K562 (cell line): ENCODE results near the gene HLA-DOA. TPM values are rescaled to one million over a fixed set of nuclear protein-coding genes. Genes with fewer than 3 reads are reported as not detected.

Experiments
- ADNP ChIP-seq: fragments of 200-800 bp; sonication (Bioruptor generic); IDR thresholded peaks from 2 replicates; pipeline ENCODE4 v1.6.1; 2016; ENCODE audit warnings: missing genetic modification characterization, missing compliant biosample characterization
- CBX1 ChIP-seq: sonication (generic); IDR thresholded peaks from 2 replicates; pipeline ENCODE4 v1.6.1; 2016; ENCODE audit warnings: antibody characterized with exemption, low read depth, mild to moderate bottlenecking
- CCNT2 ChIP-seq: IDR thresholded peaks from 2 replicates; pipeline ENCODE4 v1.6.1; 2011; ENCODE audit warnings: borderline replicate concordance, low read depth, mild to moderate bottlenecking, moderate library complexity, mixed read lengths, low read length; ENCODE audit not compliant: insufficient read length; ENCODE audit errors: extremely low read depth
- CEBPB ChIP-seq: fragments of 450-650 bp; IDR thresholded peaks from 2 replicates; pipeline ENCODE4 v1.6.1; 2016; ENCODE audit warnings: missing genetic modification characterization, missing compliant biosample characterization
- CTBP1 ChIP-seq: fragments of 450-650 bp; IDR thresholded peaks from 2 replicates; pipeline ENCODE4 v1.6.1; 2016; ENCODE audit warnings: borderline replicate concordance
- EWSR1 ChIP-seq: fragments of 450-650 bp; IDR thresholded peaks from 2 replicates; pipeline ENCODE4 v1.6.1; 2018; ENCODE audit warnings: borderline replicate concordance, mild to moderate bottlenecking, low read depth, moderate library complexity; ENCODE audit not compliant: partially characterized antibody
- HLTF ChIP-seq: fragments of 450-650 bp; IDR thresholded peaks from 2 replicates; pipeline ENCODE4 v1.6.1; 2016
- ILK ChIP-seq: fragments of 450-650 bp; IDR thresholded peaks from 2 replicates; pipeline ENCODE4 v1.6.1; 2016; ENCODE audit warnings: missing genetic modification characterization, low read depth, mild to moderate bottlenecking, missing compliant biosample characterization, moderate library complexity, borderline replicate concordance
- PHB ChIP-seq: fragments of 250-450 bp; sonication (Bioruptor Pico); IDR thresholded peaks from 2 replicates; pipeline ENCODE4 v1.5.0; 2021
- PRMT5 ChIP-seq: sonication (generic); formaldehyde crosslinking; IDR thresholded peaks from 2 replicates; pipeline ENCODE4 v1.5.0; 2020; ENCODE audit warnings: missing genetic modification reagents
- SMARCA5 ChIP-seq: fragments of 450-650 bp; IDR thresholded peaks from 2 replicates; pipeline ENCODE4 v1.6.1; 2016
- TARDBP ChIP-seq: fragments of 450-650 bp; IDR thresholded peaks from 2 replicates; pipeline ENCODE4 v1.6.1; 2016
- XRCC3 ChIP-seq: fragments of 450-650 bp; IDR thresholded peaks from 2 replicates; pipeline ENCODE4 v1.6.1; 2017; ENCODE audit warnings: mild to moderate bottlenecking, moderate library complexity
- ZNF316 ChIP-seq: fragments of 450-650 bp; IDR thresholded peaks from 2 replicates; pipeline ENCODE4 v1.6.1; 2016
- ZNF354B ChIP-seq: fragments of 250-450 bp; sonication (Bioruptor Pico); IDR thresholded peaks from 2 replicates; pipeline ENCODE4 v1.4.0; 2020
- ZNF561 ChIP-seq: fragments of 450-650 bp; formaldehyde crosslinking; conservative IDR thresholded peaks from 2 replicates; pipeline ENCODE4 v1.4.0; 2020; ENCODE audit warnings: mild to moderate bottlenecking, moderate library complexity
- ZNF695 ChIP-seq: fragments of 450-650 bp; formaldehyde crosslinking; IDR thresholded peaks from 2 replicates; pipeline ENCODE4 v1.4.0; 2020; ENCODE audit warnings: mild to moderate bottlenecking, moderate library complexity
- ZNF77 ChIP-seq: fragments of 250-450 bp; sonication (Bioruptor Pico); IDR thresholded peaks from 2 replicates; pipeline ENCODE4 v1.5.0; 2020
- polyA plus RNA-seq, 8 experiments: library from polyadenylated mRNA; depleted of rRNA in 4 of 8; stranded (reverse) in 5 of 8; unstranded in 3 of 8; fragments of >200 nt; fragmentation: Nextera tagmentation in 2 of 8; fragmentation: Illumina TruSeq in 1 of 8; extraction: Ambion mirVana in 2 of 8; extraction: Trizol in 1 of 8; gene quantifications; 2 replicates each; pipeline versions ENCODE4 v1.2.1 to v1.2.3, GENCODE V29; 2011 to 2014; ENCODE audit warnings: inconsistent platforms in 1 of 8, missing spikeins in 1 of 8
- total RNA-seq, 7 experiments: library from RNA; depleted of rRNA in 6 of 7; stranded (reverse); fragments of >200 nt in 6 of 7; fragmentation: Illumina TruSeq in 2 of 7; extraction: Trizol in 2 of 7; gene quantifications; 2 replicates each; pipeline versions ENCODE4 v1.2.1 to v1.2.3, GENCODE V29; 2011 to 2021; ENCODE audit warnings: low replicate concordance in 1 of 7
- TF ChIP-seq, protein P1 (sequence below): fragments of 200-800 bp; sonication (Bioruptor generic); IDR thresholded peaks from 2 replicates; pipeline ENCODE4 v1.6.1; 2016; ENCODE audit warnings: missing genetic modification characterization, missing compliant biosample characterization
- TF ChIP-seq, protein P2 (sequence below): sonication (generic); formaldehyde crosslinking; IDR thresholded peaks from 2 replicates; pipeline ENCODE4 v1.8.0; 2022; ENCODE audit warnings: missing genetic modification reagents, mild to moderate bottlenecking, moderate library complexity, borderline replicate concordance
- TF ChIP-seq, protein P3 (sequence below): fragments of 250-450 bp; sonication (Bioruptor Pico); IDR thresholded peaks from 2 replicates; pipeline ENCODE4 v1.4.0; 2020; ENCODE audit warnings: mild to moderate bottlenecking, moderate library complexity

The HLA-DOA gene
- total and polyA plus RNA-seq, 9 of the 15 experiments (the other 6 are each of a cell fraction or from before 2014, with no cell fraction given): 0.07 TPM; not detected in 8

DNA sequence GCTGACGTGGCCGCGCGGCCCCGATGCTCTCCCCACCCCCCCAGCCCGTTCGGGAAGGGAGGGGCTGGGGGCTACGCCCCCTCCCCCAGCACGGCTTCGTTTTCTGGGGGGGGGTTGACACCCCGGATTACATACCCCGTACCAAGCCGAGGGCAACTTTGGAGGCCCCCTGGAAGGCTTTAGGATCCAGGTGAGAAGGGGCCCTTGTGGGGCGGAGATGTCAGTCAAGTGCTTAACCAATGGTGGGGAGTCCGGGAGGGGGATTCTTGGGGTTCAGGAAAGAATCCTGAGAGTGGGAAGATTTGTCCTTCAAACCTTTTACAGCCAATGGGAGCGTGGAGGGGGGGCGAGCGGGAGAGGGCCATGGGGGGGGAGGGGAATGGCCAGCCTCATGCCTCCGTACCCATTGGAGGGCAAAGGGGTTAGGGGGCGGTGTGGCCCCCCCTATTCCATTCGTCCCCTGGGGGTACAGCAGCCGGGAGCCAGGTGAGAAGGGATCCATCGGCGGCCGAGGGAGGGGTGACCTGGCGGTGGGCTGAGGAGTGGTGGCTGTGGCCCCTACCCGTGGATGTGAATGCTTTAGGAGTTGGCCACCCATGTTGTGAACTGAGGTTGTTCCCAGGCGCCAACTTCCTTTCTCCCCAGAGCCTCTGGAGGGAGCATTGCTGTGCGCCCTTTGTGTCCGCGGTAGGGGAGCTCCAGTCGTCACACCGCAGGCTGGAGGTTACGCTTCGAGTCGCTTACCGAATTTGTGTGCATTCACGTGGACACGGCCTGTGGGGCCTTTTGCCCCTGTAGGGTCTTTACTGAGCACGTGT lies 40.3 kb downstream of the HLA-DOA start (continued):
- 0 out of 2 replicates have a peak, but pooled peaks have one; percentile 25 for TF ChIP-seq CTBP1
- TF ChIP-seq ZNF561 (CRISPR knock-in tag): no peak
- no peak for TF ChIP-seq TARDBP
- TF ChIP-seq ZNF316: no peak
- no peak for TF ChIP-seq PHB (CRISPR knock-in tag)
- TF ChIP-seq CBX1: 0 out of 2 replicates have a peak, but pooled peaks have one; percentile 16
- no peak for TF ChIP-seq SMARCA5
- no peak for TF ChIP-seq ADNP
- no peak for TF ChIP-seq ZNF354B (CRISPR knock-in tag)
- TF ChIP-seq HLTF: no peak
- no peak for TF ChIP-seq CCNT2
- no peak for TF ChIP-seq CEBPB (tag)
- TF ChIP-seq XRCC3: no peak
- TF ChIP-seq PRMT5: no peak; the same call in 1 of the 2 replicates
- TF ChIP-seq EWSR1: no peak
- TF ChIP-seq, protein P1, sequence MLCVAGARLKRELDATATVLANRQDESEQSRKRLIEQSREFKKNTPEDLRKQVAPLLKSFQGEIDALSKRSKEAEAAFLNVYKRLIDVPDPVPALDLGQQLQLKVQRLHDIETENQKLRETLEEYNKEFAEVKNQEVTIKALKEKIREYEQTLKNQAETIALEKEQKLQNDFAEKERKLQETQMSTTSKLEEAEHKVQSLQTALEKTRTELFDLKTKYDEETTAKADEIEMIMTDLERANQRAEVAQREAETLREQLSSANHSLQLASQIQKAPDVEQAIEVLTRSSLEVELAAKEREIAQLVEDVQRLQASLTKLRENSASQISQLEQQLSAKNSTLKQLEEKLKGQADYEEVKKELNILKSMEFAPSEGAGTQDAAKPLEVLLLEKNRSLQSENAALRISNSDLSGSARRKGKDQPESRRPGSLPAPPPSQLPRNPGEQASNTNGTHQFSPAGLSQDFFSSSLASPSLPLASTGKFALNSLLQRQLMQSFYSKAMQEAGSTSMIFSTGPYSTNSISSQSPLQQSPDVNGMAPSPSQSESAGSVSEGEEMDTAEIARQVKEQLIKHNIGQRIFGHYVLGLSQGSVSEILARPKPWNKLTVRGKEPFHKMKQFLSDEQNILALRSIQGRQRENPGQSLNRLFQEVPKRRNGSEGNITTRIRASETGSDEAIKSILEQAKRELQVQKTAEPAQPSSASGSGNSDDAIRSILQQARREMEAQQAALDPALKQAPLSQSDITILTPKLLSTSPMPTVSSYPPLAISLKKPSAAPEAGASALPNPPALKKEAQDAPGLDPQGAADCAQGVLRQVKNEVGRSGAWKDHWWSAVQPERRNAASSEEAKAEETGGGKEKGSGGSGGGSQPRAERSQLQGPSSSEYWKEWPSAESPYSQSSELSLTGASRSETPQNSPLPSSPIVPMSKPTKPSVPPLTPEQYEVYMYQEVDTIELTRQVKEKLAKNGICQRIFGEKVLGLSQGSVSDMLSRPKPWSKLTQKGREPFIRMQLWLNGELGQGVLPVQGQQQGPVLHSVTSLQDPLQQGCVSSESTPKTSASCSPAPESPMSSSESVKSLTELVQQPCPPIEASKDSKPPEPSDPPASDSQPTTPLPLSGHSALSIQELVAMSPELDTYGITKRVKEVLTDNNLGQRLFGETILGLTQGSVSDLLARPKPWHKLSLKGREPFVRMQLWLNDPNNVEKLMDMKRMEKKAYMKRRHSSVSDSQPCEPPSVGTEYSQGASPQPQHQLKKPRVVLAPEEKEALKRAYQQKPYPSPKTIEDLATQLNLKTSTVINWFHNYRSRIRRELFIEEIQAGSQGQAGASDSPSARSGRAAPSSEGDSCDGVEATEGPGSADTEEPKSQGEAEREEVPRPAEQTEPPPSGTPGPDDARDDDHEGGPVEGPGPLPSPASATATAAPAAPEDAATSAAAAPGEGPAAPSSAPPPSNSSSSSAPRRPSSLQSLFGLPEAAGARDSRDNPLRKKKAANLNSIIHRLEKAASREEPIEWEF (CRISPR knock-in tag): 0 out of 2 replicates have a peak, but pooled peaks have one; percentile 4
- no peak for TF ChIP-seq ZNF77 (CRISPR knock-in tag)
- TF ChIP-seq, protein P2, sequence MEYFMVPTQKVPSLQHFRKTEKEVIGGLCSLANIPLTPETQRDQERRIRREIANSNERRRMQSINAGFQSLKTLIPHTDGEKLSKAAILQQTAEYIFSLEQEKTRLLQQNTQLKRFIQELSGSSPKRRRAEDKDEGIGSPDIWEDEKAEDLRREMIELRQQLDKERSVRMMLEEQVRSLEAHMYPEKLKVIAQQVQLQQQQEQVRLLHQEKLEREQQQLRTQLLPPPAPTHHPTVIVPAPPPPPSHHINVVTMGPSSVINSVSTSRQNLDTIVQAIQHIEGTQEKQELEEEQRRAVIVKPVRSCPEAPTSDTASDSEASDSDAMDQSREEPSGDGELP (CRISPR knock-in tag): peak; percentile 54
- no peak for TF ChIP-seq ZNF695
- TF ChIP-seq ILK (tag): no peak
- TF ChIP-seq, protein P3, sequence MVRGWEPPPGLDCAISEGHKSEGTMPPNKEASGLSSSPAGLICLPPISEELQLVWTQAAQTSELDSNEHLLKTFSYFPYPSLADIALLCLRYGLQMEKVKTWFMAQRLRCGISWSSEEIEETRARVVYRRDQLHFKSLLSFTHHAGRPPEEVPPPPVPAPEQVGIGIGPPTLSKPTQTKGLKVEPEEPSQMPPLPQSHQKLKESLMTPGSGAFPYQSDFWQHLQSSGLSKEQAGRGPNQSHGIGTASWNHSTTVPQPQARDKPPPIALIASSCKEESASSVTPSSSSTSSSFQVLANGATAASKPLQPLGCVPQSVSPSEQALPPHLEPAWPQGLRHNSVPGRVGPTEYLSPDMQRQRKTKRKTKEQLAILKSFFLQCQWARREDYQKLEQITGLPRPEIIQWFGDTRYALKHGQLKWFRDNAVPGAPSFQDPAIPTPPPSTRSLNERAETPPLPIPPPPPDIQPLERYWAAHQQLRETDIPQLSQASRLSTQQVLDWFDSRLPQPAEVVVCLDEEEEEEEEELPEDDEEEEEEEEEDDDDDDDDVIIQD: no peak
